HUES48 (cell line): ENCODE data around the gene SUV39H2.

ENCODE experiments used
- H3K27ac ChIP-seq: one replicate; pipeline ENCODE4 v1.7.0; 2013; ENCODE audit warnings: low read depth, low read length, inconsistent platforms
- H3K27me3 ChIP-seq: 2 replicates; pipeline ENCODE4 v1.6.1; 2013; ENCODE audit warnings: mild to moderate bottlenecking, low read length; ENCODE audit not compliant: control insufficient read depth, insufficient read depth
- H3K36me3 ChIP-seq: 2 replicates; pipeline ENCODE4 v1.6.1; 2013; ENCODE audit warnings: low read length; ENCODE audit not compliant: control insufficient read depth, insufficient read depth
- H3K4me1 ChIP-seq: 2 replicates; pipeline ENCODE4 v1.6.1; 2013; ENCODE audit warnings: mild to moderate bottlenecking, low read length; ENCODE audit not compliant: control insufficient read depth, insufficient read depth
- H3K4me3 ChIP-seq: 2 replicates; pipeline ENCODE4 v1.5.1; 2013; ENCODE audit warnings: mild to moderate bottlenecking, low read depth, low read length
- H3K9ac ChIP-seq: 2 replicates; pipeline ENCODE4 v1.6.1; 2013; ENCODE audit warnings: mild to moderate bottlenecking, low read depth, low read length, moderate library complexity
- H3K9me3 ChIP-seq: 2 replicates; pipeline ENCODE4 v1.6.1; 2013; ENCODE audit warnings: low read length; ENCODE audit not compliant: control insufficient read depth, insufficient read depth

SUV39H2 gene

GRCh38 chr10:14876764-14877163 is 1.9 kb upstream of the SUV39H2 start:
- H3K9ac ChIP-seq = no peak overlapping the region
- H3K4me1 ChIP-seq = peaks cover 29% of the 10 kb centered on the region
- H3K4me3 ChIP-seq = peak overlapping the region; percentile 95; the same call in 1 of the 2 replicates
- H3K27me3 ChIP-seq = no peaks in the 10 kb centered on the region
- H3K9me3 ChIP-seq = no peaks in the 10 kb centered on the region
- peak overlapping the region; percentile 6 for H3K27ac ChIP-seq
- peaks cover 7% of the 10 kb centered on the region for H3K36me3 ChIP-seq

- Histone ChIP-seq H3K4me3 (peak overlapping the region; percentile 95), H3K27me3 (no peaks in the 10 kb centered on the region), H3K9me3 (no peaks in the 10 kb centered on the region), H3K36me3 (peaks cover 27% of the 10 kb centered on the region), H3K4me1 (peaks cover 29% of the 10 kb centered on the region), H3K9ac (peak overlapping the region; percentile 96), H3K27ac (peak overlapping the region; percentile 95)
These were observed 660 bp downstream of the SUV39H2 start for GRCh38 chr10:14879124-14879927.

- Histone ChIP-seq H3K9me3 (no peaks in the 10 kb centered on the region), H3K36me3 (peaks cover 32% of the 10 kb centered on the region), H3K9ac (peak overlapping the region; percentile 96; the same call in 1 of the 2 replicates), H3K27ac (peak overlapping the region; percentile 95), H3K4me3 (peak overlapping the region; percentile 95), H3K27me3 (no peaks in the 10 kb centered on the region), H3K4me1 (peaks cover 29% of the 10 kb centered on the region)
These were observed 1.2 kb downstream of the SUV39H2 start for GRCh38 chr10:14879928-14880193.

GRCh38 chr10:14880229-14880628 is 1.6 kb downstream of the SUV39H2 start:
- Histone ChIP-seq H3K27me3 (no peaks in the 10 kb centered on the region), H3K36me3 (peaks cover 36% of the 10 kb centered on the region), H3K4me1 (peaks cover 29% of the 10 kb centered on the region), H3K9ac (peak overlapping the region; percentile 96; the same call in 1 of the 2 replicates), H3K4me3 (peak overlapping the region; percentile 95), H3K9me3 (no peaks in the 10 kb centered on the region), H3K27ac (peak overlapping the region; percentile 95)

GRCh38 chr10:14884082-14884481 is 5.4 kb downstream of the SUV39H2 start:
- no peak overlapping the region for H3K27ac ChIP-seq
- H3K27me3 ChIP-seq = no peaks in the 10 kb centered on the region
- H3K4me3 ChIP-seq = no peak overlapping the region
- H3K36me3 ChIP-seq = peaks cover 61% of the 10 kb centered on the region
- no peaks in the 10 kb centered on the region for H3K9me3 ChIP-seq
- H3K4me1 ChIP-seq = peaks cover 10% of the 10 kb centered on the region
- H3K9ac ChIP-seq = no peak overlapping the region

GRCh38 chr10:14889318-14889717 is 10.7 kb downstream of the SUV39H2 start:
- Histone ChIP-seq H3K36me3 (peaks cover 39% of the 10 kb centered on the region), H3K27ac (no peak overlapping the region), H3K9ac (no peak overlapping the region)

GRCh38 chr10:14891151-14891550 is 12.5 kb downstream of the SUV39H2 start:
- Histone ChIP-seq H3K4me1 (no peaks in the 10 kb centered on the region), H3K27me3 (no peaks in the 10 kb centered on the region), H3K4me3 (no peak overlapping the region), H3K36me3 (peaks cover 21% of the 10 kb centered on the region), H3K9ac (no peak overlapping the region), H3K27ac (no peak overlapping the region), H3K9me3 (no peaks in the 10 kb centered on the region)

More at GRCh38 chr10:14889318-14889717, 10.7 kb downstream of the SUV39H2 start:
- Histone ChIP-seq H3K9me3 (no peaks in the 10 kb centered on the region), H3K4me1 (no peaks in the 10 kb centered on the region), H3K4me3 (no peak overlapping the region), H3K27me3 (no peaks in the 10 kb centered on the region)

- H3K27ac ChIP-seq = no peak overlapping the region
- no peaks in the 10 kb centered on the region for H3K27me3 ChIP-seq
- H3K9ac ChIP-seq = no peak overlapping the region
- peaks cover 6% of the 10 kb centered on the region for H3K4me1 ChIP-seq
- no peaks in the 10 kb centered on the region for H3K9me3 ChIP-seq
- no peak overlapping the region for H3K4me3 ChIP-seq
- H3K36me3 ChIP-seq = peaks cover 93% of the 10 kb centered on the region
These were observed 25.7 kb downstream of the SUV39H2 start for GRCh38 chr10:14904316-14904732.

- no peaks in the 10 kb centered on the region for H3K27me3 ChIP-seq
- no peak overlapping the region for H3K27ac ChIP-seq
- H3K9ac ChIP-seq = no peak overlapping the region
- no peaks in the 10 kb centered on the region for H3K9me3 ChIP-seq
- peaks cover 93% of the 10 kb centered on the region for H3K36me3 ChIP-seq
- H3K4me3 ChIP-seq = no peak overlapping the region
- peaks cover 6% of the 10 kb centered on the region for H3K4me1 ChIP-seq
These were observed 26.2 kb downstream of the SUV39H2 start for GRCh38 chr10:14904864-14905263.

GRCh38 chr10:14905890-14906289 is 27.2 kb downstream of the SUV39H2 start:
- H3K27ac ChIP-seq = no peak overlapping the region
- no peaks in the 10 kb centered on the region; the same call in 1 of the 2 replicates for H3K9me3 ChIP-seq
- H3K9ac ChIP-seq = no peak overlapping the region
- H3K4me3 ChIP-seq = no peak overlapping the region
- H3K36me3 ChIP-seq = peaks cover 92% of the 10 kb centered on the region
- H3K4me1 ChIP-seq = peaks cover 6% of the 10 kb centered on the region
- H3K27me3 ChIP-seq = no peaks in the 10 kb centered on the region

- H3K27me3 ChIP-seq = no peaks in the 10 kb centered on the region
- peaks cover 90% of the 10 kb centered on the region for H3K36me3 ChIP-seq
- H3K4me3 ChIP-seq = no peak overlapping the region
- H3K4me1 ChIP-seq = peaks cover 6% of the 10 kb centered on the region
- no peak overlapping the region for H3K27ac ChIP-seq
- no peaks in the 10 kb centered on the region; the same call in 1 of the 2 replicates for H3K9me3 ChIP-seq
- H3K9ac ChIP-seq = no peak overlapping the region
These were observed 28.1 kb downstream of the SUV39H2 start for GRCh38 chr10:14906765-14907164.
